ENCODE data around the gene RUSC2.

DNA sequence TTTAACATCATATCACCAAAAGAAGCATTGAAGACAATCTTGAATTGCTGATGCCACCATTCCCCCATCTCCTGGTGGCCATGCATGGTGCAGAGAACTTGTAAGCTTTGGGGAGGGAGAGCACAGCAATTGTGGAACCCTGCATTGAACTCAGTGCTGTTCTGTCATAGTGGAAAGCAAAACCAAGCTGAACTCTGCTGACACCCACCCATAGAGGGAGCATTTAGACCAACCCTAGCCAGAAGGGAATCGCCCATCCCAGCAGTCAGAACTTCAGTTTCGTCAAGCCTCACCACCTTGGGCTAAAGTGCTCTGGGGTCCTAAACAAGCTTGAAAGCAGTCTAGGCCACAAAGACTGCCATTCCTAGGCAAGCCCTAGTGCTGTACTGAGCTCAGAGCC is 37.4 kb upstream of the RUSC2 start:
- TF ChIP-seq, protein P1, sequence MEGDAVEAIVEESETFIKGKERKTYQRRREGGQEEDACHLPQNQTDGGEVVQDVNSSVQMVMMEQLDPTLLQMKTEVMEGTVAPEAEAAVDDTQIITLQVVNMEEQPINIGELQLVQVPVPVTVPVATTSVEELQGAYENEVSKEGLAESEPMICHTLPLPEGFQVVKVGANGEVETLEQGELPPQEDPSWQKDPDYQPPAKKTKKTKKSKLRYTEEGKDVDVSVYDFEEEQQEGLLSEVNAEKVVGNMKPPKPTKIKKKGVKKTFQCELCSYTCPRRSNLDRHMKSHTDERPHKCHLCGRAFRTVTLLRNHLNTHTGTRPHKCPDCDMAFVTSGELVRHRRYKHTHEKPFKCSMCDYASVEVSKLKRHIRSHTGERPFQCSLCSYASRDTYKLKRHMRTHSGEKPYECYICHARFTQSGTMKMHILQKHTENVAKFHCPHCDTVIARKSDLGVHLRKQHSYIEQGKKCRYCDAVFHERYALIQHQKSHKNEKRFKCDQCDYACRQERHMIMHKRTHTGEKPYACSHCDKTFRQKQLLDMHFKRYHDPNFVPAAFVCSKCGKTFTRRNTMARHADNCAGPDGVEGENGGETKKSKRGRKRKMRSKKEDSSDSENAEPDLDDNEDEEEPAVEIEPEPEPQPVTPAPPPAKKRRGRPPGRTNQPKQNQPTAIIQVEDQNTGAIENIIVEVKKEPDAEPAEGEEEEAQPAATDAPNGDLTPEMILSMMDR (IDR thresholded peaks at IDR 0.05) = no peak
- TF ChIP-seq POLR2A (IDR thresholded peaks at IDR 0.05) = no peak

Measured in upper lobe of left lung (tissue), 4 donors.